ENCODE measurements around the gene KPNA6. TPM values are rescaled to one million over a fixed set of nuclear protein-coding genes. Genes with fewer than 3 reads are reported as not detected.

KPNA6 gene
- total RNA-seq, 1 experiment from 2014 or later = 25.4 TPM

DNA sequence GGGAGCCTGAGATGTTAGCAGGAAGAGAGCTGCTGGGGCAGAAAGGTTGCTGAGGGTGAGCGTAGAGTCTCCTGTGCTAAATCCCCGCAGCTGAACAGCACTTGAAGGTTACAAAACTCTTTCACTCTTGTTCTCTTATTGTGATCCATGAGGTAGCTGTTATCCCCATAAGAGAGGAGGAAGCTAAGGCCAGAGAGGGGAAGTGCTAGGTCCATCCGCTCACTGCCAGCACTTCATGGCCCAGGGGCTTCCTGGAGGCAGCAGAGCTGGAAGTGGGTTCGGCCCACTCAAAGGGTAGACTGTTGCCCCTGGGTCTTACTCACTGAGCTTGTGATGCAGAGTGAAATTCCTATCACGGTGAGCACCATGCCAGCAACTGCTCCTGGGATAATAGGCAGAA is 108.7 kb downstream of the KPNA6 start:
- no peak for DNase-seq (ENCODE audit: low spot score)

DNA sequence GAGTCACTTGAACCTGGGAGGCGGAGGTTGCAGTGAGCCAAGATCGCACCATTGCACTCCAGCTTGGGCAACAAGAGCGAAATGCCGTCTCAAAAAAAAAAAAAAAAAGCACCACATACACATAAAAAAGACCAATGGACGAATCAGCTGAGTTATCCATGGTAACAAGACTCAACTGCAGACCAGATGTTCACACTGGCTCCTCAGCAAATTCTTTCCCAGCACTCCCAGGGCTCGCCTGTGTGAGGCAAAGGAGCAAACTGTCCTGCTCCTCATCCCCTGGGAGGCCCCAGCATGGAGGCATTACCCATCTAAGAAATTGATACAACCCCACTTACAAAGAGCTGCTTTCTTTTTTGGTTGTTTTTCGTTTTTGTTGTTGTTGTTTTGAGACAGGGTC is 111.2 kb downstream of the KPNA6 start:
- no peak for DNase-seq (ENCODE audit: low spot score)

DNA sequence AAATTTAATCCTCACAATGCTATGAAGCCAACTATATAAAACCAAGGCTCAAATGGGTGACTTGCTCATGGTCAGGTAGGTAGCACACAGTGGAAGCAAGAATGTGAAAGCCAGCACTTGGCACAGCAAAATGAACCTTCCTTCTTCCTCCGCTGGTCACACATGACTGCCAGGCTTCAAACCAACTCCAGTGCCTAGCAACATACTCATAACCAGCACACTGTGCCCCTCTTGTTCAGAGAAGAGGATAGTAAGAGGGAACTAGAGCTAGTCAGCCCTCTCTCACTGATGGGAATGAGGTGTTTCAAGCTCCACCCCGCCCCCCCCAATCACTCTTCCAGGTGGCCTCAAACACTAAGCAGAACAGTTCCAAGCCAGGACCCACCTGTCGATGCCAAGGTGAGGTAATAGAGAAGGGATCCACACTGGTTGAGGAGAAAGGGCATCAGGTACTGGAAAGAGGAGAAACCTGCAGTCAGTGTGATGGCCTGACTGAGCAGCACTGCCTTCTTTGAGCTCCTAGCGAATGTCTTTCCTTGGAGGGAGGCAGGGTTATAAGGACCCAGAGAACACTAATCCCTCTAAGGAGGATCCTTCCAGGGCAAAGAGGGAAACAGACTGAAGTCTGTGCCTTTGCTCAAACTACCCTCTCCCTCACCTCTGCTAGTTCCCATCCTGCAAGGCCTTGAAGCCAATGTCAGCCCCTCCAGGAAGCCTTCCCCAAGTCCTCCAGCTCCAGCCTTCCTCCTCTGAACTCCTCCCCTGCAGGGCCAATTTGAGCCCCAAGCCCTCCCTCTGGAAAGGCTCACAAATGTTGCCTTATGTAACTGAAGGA is 113.1 kb downstream of the KPNA6 start:
- no peak for DNase-seq (ENCODE audit: low spot score)

DNA sequence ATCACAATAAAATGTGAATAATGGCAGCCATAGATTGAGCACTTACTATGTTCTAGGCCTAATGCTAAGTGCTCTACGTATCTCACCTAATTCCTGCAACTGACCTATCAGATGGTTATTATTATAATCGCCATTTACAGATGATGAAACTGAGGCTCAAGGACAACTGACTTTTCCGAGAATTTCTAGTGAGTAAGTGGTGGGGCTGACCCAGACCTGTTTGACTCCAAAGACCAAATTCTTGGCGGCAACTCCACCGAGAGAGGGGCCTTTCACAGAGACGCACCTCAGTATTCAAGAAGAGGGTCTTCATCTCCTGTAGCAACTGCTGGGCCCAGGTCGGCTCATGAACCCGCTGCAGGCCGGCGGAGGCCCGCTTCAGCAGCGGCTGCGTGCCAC is 113.7 kb downstream of the KPNA6 start:
- DNase-seq (ENCODE audit: low spot score) = no peak

DNA sequence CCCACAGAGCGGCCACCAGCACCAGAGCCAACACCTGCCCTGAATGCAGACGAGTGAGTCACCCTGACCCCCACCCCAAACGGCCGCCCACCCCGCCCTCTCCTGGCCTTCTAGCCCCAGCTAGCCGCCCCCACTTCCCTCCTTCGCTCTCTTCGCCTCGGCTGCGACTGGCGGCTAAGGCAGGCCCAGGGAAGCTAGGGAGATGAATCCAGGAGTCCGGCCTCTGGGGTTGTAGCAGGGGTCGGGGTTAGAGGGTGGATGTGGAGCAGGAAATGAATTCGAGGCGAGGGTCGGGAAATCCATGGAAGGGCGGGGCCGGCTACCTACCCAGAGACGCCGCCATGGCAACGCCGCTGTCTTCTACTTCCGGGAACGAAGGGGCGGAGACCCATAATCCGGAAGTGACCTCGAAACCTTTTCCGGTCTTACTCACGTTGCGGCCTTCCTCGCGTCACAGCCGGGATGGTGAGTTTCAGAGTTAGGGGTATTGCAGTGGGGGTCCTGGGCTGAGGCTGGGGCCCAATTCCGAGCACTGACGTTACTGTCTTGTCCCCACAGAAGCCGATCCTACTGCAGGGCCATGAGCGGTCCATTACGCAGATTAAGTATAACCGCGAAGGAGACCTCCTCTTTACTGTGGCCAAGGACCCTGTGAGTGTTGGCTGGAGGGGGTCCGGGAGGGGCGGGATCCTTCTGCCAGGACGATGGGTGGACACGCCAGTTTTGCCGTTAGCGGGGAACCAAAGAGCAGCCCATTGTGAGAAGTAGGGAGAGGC is 114.3 kb downstream of the KPNA6 start, which contains the start of the genes EIF3I and TMEM234:
Gene EIF3I (plus strand): TSS at position 428 of the 776 bp plus-strand sequence. CDS start 35 bp downstream, at position 463.
Gene TMEM234 (minus strand): TSS at position 374 of the 776 bp plus-strand sequence. CDS start 31 bp downstream, at position 343.
- DNase-seq (ENCODE audit: low spot score) = peak; percentile 93

DNA sequence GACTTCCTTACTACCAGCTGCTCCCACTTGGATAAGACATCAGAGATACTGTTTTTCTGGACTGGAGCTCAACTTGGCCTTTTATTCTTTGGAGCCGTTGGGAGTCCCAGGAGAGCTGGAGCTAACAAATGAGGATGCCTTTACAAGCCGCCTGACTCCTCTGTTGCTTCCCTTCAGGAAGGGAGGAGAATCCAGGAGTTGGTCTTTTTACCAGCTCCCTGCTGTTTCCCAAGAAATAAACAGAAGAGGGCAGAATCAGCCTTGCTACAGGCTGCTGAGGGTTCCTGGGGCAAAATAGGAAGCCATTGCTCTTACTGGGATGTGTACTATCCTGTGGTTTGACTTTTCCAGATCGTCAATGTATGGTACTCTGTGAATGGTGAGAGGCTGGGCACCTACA is 115.8 kb downstream of the KPNA6 start:
- DNase-seq (ENCODE audit: low spot score) = no peak

DNA sequence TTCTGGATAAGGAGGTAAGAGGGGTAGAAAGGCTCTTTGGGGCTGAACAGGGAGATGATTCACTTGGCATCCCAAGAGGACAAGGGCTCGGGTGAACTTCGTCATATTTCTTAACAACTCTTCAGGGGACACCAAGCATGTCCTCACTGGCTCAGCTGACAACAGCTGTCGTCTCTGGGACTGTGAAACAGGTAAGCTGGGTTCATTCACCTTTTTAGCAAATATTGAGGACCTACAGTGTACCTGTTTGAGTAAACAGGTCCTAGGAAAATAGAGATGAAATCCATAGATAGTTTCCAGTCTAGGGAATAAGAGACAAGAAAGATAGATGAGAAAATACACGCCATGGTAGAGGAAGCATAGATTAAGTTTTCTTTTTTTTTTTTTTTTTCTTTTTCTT is 116.4 kb downstream of the KPNA6 start:
- no peak for DNase-seq (ENCODE audit: low spot score)

Small RNA genes lying within 50 kb of the gene (small RNA-seq; reads per million reads assigned to genes)
- gene MIR5585 (not detected), gene RF00017 (not detected)

Other genes starting within 250 kb of the KPNA6 start
- gene PTP4A2, start 169.7 kb upstream of the KPNA6 start, total RNA-seq (2014; rRNA removed; shearing (Covaris generic)) = 198 and 218 TPM in 2 replicates
- 75.2 and 90.4 TPM in 2 replicates for gene KHDRBS1, start 94.2 kb upstream of the KPNA6 start, total RNA-seq (2014; rRNA removed; shearing (Covaris generic))
- gene TMEM39B, start 35.1 kb upstream of the KPNA6 start, total RNA-seq (2014; rRNA removed; shearing (Covaris generic)) = 10.7 and 11.0 TPM in 2 replicates
- gene TXLNA, start 71.6 kb downstream of the KPNA6 start, total RNA-seq (2014; rRNA removed; shearing (Covaris generic)) = 48.6 and 54.8 TPM in 2 replicates
- 9.5 and 12.3 TPM in 2 replicates for gene CCDC28B, start 92.5 kb downstream of the KPNA6 start, total RNA-seq (2014; rRNA removed; shearing (Covaris generic))
- gene IQCC, start 97.6 kb downstream of the KPNA6 start, total RNA-seq (2014; rRNA removed; shearing (Covaris generic)) = 4.8 and 9.1 TPM in 2 replicates
- not detected in 2 replicates for gene DCDC2B, start 101.0 kb downstream of the KPNA6 start, total RNA-seq (2014; rRNA removed; shearing (Covaris generic))
- 21.7 and 25.1 TPM in 2 replicates for gene TMEM234, start 114.3 kb downstream of the KPNA6 start, total RNA-seq (2014; rRNA removed; shearing (Covaris generic))
- gene EIF3I, start 114.4 kb downstream of the KPNA6 start, total RNA-seq (2014; rRNA removed; shearing (Covaris generic)) = 331 and 332 TPM in 2 replicates
- 0.29 TPM in 1 of 2 replicates, not detected in the other for gene FAM167B, start 139.2 kb downstream of the KPNA6 start, total RNA-seq (2014; rRNA removed; shearing (Covaris generic))
- gene LCK, start 143.2 kb downstream of the KPNA6 start, total RNA-seq (2014; rRNA removed; shearing (Covaris generic)) = 0.33 and 0.76 TPM in 2 replicates
- 185 and 200 TPM in 2 replicates for gene HDAC1, start 184.0 kb downstream of the KPNA6 start, total RNA-seq (2014; rRNA removed; shearing (Covaris generic))
- gene MARCKSL1, start 228.2 kb downstream of the KPNA6 start, total RNA-seq (2014; rRNA removed; shearing (Covaris generic)) = 384 TPM in 2 replicates

Data from HT-29 (cell line).